ENCODE measurements around the gene KLHL29.
A peak's percentile ranks its signal among the peaks of the same experiment; 100 is the strongest.

The KLHL29 gene

DNA sequence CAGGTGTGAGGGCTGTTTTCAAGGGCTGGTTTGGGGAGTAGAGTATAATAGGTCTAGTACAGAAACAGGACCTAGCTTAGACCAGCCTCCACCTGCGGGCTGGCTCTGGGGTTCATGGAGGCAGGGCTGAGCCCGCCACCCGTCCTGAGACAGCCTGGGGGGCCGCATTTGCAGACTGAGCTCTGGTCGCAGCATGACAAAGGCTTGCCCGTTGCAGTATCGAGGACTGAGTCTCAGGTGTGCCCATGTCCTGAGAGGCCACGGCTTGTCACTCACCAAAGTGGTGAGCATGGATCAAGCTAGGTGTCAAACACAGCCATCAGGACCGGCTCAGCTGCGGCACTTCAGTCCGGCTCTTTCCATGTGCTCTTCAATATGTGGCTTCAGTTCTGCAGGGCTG, 144.7 kb downstream of the KLHL29 start:
- FAIRE-seq (peak; percentile 42), DNase-seq (ENCODE audit: low spot score) (no peak)

DNA sequence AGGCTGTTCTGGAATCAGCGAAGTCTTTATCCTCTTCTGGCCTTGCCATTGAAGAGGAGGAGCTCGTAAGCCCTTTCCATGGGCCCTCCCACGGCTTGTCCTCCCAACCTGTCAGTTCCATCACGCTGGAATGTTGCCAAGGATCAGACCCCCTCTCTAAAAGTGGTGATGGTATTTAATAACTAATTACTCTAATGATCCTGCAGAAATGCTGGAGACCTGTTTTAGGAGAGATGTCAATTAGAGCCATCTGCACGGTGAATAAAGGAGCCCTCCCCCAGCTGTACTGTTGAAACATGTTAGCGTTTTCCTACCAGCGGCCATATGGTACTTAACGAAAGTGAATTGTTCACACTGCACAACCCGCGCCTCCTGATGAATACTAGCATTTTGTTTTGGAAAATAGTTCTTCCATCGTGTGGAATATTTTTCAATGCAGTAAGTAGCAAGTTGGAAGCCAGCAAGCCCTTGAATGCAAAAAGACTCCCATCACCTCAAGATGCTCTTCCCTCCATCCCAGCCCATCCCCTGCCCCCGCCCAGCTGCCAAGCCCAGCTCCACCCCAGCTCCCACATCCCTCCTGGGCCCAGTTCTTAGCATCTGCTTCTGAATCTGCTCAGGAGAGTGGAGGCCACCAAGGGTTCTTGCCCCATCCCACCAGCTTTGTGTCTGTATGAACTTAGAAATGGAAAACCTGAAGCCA, 145.4 kb downstream of the KLHL29 start:
- FAIRE-seq (no peak), DNase-seq (ENCODE audit: low spot score) (no peak)

DNA sequence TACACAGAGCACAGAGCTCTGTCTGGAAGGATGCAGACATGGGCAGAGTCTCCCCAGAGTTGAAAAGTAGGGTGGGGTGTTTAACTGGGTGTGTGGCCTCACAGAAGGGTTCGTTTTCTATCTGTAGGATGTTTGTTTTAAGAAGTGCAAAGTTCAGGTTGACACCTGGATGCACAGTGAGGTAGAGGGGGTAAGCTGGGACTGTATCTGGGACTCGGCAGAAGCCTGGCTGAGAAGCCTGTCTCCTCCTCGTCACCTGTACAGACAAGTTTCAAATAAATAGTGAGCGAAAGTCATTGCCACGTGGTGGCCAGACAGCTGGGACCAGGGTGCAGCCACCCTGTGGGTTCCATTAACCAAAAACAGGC, 145.9 kb downstream of the KLHL29 start:
- DNase-seq (ENCODE audit: low spot score) (no peak), FAIRE-seq (no peak)

DNA sequence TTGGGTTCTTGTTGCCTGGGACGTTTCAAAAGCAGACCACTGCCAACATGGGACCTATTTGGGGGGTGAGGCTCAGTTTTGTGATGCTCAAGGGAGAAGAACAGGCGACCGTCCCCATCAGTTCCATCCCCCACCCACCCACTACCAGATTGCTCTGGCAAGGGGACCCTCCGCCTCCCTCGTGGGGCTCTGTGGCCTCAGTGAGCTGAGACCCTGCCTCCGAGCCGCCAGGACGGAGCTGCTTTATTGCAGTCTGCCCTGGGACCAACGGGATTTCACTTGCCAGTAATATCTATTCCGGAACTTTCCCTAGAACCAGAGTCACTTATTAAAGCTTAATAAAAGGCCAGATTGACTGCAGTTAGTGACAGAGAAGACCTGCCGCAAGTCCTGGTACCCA, 146.3 kb downstream of the KLHL29 start:
- DNase-seq (ENCODE audit: low spot score) (no peak), FAIRE-seq (no peak)

DNA sequence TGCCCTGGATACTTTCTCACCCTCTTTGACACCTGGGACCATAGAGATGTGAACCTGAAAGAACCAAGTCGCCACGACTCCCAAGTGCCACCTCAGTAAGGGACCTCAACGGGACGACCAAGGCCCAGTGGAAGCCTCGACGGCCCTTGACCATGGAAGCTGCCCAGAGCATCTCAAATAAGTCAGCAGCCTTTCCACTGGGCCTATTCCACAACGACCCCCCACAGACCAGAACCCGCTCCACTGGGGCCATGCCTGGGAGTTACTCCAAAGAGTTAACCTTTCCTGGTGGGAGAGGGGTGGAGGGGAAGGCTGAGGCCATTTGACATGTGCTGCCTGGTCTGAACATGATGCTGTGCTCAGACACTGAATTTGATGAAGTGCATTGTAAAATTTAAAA, 146.9 kb downstream of the KLHL29 start:
- no peak for FAIRE-seq
- no peak for DNase-seq (ENCODE audit: low spot score)

DNA sequence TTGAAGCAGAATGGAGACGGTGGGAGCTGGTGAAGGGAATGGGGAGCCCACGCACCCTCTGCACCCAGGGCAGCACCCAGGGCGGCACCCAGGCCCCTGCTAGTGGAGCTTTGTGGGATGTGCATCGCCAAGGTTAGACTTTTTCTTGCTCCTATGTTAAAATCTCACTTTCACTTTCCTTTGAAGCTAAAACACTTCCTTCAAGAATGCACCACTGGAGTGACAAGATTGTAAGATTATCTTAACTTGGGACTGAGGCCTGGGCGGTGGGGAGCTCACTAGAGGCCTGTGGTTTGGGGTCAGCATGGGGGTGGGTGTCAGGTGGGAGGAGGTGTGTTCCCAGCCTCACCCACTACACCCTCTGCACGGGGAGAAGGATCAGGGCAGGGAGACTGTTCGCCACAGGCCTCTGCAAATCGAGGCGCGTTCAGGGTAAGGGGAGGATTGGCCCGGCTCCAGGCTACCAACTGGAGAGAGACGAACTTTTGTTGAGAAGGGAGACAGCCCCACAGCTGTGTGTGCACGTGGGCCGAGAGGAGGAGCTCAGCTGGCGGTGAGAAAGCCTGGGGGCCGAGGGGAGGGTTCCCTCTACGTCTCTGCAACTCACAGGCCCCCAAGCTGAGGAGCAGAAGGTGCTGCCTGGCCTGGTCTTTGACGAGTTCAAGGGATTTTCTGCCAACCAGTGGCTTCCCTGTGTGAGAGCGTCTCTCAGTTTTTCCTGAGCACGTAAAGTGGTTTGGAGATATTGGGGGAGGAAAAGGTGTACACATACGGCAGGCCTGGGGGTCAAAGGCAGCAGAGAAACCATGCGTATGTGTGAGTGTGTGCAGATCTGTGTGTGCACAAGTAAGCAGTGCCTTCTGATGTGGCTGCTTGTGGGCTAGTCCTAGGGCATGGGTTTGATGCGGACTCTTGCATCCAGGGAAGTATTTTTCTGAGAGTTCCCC, 147.7 kb downstream of the KLHL29 start:
- no peak for DNase-seq (ENCODE audit: low spot score)
- no peak for FAIRE-seq

DNA sequence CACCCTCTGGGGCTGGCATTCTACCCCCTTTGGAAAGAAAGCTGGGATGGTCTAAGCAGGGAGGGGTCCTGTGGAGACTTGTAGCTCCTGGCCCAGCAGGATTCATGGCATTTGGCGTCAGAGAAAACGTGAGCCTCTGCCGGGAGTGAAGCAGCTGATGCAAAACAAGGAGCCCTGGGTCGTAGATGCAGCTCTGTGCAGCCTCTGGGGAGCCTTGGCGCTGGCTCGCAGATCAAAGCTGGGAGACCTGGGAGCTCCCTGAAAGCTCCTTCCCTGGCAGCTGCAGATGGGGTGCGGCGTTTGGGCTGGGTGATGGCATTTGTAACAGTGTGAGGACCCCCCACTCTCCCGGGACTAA, 148.3 kb downstream of the KLHL29 start:
- no peak for FAIRE-seq
- no peak for DNase-seq (ENCODE audit: low spot score)

DNA sequence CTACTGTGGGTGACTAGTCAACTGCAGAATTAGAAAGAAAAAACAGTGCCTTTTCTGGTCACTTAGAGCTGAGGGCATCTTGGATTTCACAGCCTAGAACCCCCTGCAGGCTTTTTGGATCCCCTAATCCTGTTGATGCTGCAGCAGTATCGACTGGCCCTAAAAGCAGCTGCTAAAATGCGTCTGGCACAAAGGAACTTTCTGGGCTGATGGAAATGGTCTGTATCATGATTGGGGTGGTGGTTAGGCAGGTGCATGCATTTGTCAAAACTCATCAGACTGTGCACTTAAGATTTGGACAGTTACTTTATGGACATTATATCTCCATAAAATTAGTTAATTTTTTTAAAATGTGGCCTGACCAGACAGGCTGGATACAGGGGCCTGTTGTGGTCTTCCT, 149.8 kb downstream of the KLHL29 start:
- DNase-seq (ENCODE audit: low spot score) (no peak), FAIRE-seq (no peak)

DNA sequence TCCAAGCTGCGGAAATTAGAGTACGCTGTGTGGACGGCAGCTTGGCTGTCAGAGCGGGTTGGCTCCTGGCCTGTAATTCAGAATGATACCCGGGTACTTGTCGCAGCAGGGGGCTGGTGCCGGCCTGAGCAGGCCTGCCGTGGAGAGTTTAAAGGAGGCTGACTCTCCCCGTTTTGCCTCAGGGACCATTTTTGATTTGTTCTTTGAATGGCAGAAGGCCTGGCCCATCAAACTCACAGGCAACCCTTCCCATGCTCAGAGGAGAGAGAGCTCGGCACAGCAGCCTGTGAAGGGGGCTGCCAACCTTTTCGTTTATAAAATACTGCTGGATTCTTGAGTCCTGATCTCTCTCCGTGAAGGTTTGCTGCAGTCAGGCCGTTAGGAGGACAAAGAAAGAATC, 151.3 kb downstream of the KLHL29 start:
- FAIRE-seq = no peak
- no peak for DNase-seq (ENCODE audit: low spot score)

DNA sequence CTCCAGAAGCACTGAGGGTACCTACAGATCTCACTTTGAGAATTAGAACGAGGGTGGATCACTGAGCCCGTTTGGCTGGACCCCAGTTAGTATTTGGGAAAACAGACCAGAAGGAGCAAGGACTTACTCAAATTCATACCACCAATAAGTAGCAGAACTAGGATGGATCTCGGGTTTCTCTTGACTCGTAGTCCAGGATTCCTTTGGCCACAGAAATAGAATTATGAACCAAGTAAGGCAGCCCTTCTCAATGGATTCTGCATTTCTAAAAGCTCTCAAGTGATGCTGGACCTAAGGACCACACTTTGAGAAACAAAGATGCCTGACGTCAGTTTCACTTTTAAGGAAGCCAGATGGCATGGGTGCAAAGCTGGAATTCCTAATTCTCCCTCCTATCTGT, 153.0 kb downstream of the KLHL29 start:
- FAIRE-seq (no peak), DNase-seq (ENCODE audit: low spot score) (no peak)

DNA sequence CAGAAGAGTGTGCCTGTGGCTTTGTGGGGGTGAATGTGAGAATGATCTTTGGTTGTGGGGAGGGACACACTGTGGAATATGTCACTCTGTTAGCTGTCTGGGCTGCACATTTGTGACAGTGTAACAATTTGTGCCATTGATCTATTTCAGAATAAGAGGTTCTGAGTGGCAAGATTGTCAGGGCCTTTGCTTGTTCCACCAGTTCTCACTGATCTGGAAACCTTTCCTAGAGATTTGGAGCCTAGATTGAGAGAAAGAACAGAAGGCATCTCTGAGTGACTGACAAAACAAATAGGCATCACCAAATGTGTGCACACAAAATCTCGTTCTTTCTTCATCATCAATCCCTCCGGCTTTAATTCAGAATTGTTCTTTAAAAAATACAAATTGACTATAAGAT, 153.6 kb downstream of the KLHL29 start:
- FAIRE-seq (no peak), DNase-seq (ENCODE audit: low spot score) (no peak)

DNA sequence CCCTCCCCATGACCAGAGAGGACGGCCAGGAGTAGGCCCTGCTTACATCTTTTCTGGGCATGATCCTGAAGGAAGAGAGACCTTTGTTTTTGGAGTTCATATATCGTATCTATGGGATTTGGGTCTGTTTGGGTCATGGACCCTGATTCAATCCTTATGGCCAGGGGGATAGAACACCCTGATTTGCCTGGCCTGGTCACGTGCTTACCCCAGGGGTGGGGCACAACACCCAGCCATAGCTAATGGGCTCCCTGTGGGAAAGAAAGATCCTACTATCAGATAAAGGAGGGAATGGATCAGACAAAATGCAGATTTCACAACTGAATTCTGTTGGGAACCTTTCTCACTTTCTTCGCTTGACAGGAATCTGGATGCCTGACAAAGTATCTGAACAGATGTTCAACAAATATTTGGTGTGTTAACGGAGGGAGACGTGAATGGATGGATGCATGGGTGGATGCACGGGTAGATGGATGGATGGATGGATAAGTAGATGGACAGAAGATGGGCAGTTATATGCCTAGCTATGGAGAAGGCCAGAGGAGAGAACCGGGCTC, 155.9 kb downstream of the KLHL29 start:
- FAIRE-seq (no peak), DNase-seq (ENCODE audit: low spot score) (no peak)

DNA sequence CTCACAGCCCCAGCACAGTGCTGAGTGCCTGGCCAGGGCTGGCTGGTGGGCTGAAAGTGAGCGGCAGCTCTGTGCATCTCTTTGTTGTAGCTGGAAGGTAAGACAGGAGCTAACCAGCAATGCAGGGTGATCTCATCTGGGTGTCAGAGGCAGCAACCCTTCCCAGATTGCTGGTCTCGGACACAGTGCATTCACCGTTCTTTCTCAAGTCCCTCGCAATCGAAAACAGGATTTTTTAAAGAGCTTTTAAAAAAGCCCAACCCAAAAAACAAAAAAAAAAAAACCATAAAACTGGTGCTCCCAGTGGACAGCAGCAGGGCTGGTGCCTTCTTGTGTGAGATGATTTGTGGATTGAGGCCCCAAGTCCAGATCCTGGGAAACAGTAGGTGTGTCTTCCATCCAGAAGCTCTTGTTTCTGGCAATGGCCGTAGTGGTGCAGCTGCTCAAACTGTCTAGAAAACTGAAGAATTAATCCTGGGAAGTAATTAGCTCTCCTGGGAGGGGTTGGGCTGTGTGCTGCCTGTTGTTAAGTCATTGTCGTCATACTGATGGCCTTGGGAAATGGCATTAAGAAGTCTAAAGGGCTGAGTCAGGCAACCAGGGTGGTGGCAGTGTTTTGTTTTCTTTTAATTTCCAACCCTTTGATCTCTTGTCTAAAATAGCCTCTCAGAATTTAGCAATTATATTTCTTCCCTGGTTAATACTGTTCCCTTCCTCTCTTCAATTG, 156.7 kb downstream of the KLHL29 start:
- FAIRE-seq (no peak), DNase-seq (ENCODE audit: low spot score) (no peak)

DNA sequence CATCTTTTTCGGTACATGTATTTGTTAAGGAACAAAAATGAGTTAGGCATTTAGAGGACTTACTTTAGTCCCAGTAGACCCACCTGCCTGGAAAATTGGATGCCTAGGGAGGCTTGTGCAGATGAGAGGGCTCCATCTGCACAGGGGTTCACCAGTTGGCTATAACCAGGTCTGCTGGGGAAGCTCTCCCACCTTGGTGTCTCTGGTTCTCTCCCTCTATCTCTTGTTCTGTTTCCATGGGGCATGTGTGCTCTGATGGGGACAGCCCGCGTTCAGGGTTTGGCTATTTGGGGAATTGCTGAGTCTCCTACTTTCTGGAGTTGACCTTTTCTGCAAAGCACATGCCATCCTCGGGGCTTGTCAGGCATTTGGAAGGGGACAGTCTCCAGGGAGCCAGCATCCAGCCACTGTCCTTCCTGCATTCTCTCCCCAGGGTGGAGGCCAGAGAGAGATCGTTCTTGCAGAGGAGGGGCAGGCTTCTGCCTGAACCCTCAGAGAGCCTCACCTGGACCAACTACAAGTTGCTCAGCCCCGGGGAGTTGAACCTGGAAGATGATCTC, 157.3 kb downstream of the KLHL29 start:
- no peak for FAIRE-seq

DNA sequence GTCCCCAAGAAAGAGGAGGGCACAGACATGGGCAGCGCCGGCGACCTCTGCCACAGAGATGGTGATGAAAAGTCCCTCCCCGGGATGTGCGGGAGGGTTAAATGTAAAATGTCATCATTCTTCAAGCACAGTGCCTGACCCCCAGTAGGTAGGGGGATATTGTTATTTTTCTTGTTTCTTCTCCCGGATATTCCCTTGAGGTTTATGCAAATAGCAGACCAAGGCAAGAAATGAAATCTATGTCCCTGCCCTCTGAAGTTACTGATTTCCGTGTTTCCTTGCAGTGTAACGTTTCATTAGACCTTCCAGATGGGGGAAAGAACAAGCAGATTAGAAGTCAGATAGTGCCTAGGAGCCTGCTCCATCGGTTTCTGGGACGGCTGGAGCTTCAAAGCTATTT, 158.3 kb downstream of the KLHL29 start:
- FAIRE-seq (no peak), DNase-seq (ENCODE audit: low spot score) (no peak)

More for the DNA sequence above, 157.3 kb downstream of the KLHL29 start:
- no peak for DNase-seq (ENCODE audit: low spot score)

DNA sequence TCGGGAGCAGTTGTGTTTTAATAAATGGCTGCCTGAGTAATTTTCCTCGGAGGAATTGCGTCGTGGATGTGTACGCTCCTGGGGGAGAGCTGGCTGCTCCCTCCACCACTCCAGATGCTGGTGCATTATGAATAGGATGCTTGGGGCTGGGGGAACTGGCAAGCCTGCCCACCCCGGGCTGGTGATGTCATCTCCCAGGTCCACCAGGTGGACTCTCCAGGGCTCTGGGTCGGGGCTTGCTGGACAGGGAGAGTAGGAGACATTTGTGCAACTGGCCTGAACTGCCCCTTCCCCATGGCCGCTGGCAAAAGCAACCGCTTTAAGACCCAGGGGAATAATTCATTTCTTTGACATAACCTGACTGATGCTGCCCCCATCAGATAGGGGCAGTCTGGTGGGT, 158.7 kb downstream of the KLHL29 start:
- DNase-seq (ENCODE audit: low spot score) = no peak
- no peak for FAIRE-seq

DNA sequence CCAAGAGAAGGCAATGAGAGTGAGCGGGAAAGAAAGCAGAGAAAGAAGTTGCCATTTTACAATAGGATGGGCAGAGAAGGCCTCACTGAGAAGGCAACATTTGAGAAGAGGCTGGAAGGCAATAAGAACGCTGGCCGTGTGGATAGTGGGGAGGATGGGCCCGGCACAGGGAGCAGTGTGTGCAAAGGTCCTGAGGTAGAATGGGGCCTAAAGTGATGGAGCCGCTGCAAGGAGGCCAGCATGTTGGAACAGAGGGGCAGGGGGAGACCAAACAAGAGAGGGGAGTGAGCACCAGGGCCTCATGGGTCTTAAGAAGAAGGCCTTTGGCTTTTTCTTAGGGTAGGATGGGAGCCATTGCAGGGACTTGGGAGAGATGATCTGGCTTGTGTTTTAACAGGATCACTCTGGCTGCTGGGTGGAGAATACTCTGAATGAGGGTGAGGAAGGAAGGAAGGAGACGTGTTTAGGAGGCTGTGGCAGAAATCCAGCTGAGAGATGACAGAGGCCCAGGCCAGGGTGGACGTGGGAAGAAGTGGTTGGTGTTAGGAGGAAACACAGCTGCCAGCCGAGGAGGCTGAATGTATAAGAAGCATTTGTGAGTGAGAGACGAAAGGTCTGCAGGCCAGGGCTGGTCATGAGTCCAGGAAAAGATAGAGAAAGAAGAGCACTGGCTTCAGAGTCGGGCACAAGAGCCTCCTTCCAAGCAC, 159.8 kb downstream of the KLHL29 start:
- no peak for DNase-seq (ENCODE audit: low spot score)
- no peak for FAIRE-seq

DNA sequence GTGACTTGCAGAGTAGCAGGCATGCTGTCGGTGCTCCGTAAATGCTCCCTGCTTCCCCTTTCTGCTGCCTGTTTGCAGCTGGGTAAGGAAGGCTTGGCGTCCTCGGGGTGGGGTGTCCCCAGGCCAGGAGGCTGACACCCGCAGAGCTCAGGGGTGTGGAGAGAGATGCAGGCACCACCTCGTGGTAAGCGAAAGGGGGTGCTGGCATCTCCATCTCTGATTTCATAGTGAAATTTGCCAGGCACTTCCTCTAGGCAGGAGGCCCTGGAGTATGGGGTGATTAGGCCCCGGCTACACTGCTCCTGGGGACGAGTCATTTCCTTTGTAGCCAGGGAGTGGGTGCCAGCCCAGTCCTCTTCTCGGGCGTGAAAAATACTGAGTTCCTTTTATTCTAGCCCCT, 160.4 kb downstream of the KLHL29 start:
- no peak for FAIRE-seq
- peak; percentile 34 for DNase-seq (ENCODE audit: low spot score)

DNA sequence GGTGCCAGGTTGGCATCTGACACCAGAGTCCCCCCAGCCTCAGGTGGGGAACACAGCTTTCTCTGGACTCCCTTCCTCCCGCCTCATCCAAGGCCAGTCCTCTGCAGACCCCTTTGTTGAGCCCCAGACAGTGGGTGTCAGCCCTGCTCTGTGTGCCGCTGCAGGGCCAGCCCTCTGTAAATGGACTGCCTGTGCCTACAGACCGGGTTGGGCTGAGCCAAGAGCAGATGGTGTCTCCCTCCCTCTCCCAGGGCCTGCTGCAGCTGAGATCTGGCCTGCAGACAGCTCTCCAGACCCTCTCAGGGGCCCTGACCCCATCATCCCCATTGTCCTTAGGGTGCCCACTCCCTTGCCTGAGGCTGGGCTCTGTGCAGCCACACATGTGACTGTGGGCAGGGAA, 160.8 kb downstream of the KLHL29 start:
- FAIRE-seq = no peak
- no peak for DNase-seq (ENCODE audit: low spot score)

DNA sequence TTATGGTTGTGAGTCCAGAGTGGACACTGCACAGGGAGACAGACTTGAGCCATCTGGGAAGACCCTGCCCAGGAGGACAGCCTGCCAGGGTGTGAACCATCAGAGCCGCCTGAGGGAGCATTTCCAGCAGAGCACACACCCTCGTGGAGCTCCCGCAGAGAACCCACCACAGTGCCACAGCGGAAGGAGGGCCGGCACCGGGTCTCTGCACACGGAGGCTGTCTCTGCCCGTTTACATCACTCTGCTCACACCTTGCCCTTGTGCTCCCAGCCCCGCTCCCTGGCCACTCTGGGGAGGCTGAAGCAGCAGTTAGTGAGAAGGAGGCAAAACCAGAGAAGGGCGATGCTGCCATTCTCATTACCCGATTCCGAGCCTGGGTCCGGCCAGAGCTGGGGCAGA, 161.9 kb downstream of the KLHL29 start:
- no peak for DNase-seq (ENCODE audit: low spot score)
- FAIRE-seq = no peak

DNA sequence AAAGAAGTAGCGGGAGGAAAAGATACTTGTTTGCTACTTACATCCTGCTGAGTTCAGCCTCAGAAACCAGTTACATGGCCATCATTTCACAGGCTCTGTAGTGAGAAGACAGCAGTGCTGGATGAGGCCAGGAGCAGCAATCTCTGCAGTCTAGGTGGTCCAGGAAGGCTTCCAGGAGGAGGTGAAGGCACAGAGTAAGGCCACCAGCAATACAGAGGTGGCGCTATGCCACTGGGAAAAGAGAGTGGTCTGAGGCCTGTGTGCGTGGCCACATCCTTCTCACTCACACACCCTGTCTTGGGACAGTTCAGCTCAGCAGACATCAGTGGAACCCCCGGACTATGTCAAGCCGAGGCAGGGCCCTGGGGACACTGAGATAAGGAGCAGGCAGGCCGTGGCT, 162.7 kb downstream of the KLHL29 start:
- DNase-seq (ENCODE audit: low spot score) = no peak
- FAIRE-seq = no peak

Measured in urothelium cell line (cell line).